SK-MEL-5 (cell line): ENCODE data around the gene PGBD4. TPM values are rescaled to one million over a fixed set of nuclear protein-coding genes. Genes with fewer than 3 reads are reported as not detected.
A peak's percentile ranks its signal among the peaks of the same experiment; 100 is the strongest.

ENCODE experiments used
- DNase-seq: peaks from one replicate; pipeline ENCODE4 v3.0.0-alpha.2; 2016; ENCODE audit warnings: low read depth, low spot score
- in situ Hi-C: cut with HindIII; loops from 2 replicates; pipeline ENCODE4 v1.10.0; 2016; ENCODE audit warnings: low sequenced_read_pairs, high pct_unique_total_duplicates, low pct_unique_long_range_greater_than_20kb
- polyA plus RNA-seq, 2 experiments: library from polyadenylated mRNA; depleted of rRNA; stranded (reverse); fragments of >200 nt; gene quantifications; 2 replicates each; pipeline ENCODE4 v1.2.3, GENCODE V29; 2015
- total RNA-seq: library from RNA; depleted of rRNA; stranded (reverse); fragments of >200 nt; shearing (Covaris generic); gene quantifications from 2 replicates; pipeline ENCODE4 v1.2.3, GENCODE V29; 2014; rRNA removed

The PGBD4 gene
- total RNA-seq, result 3.0 TPM in 2 replicates
- polyA plus RNA-seq (2015; cell fraction: cytosol; rRNA removed), result 1.3 and 2.1 TPM in 2 replicates
- 9.9 and 11.4 TPM in 2 replicates for polyA plus RNA-seq (2015; cell fraction: nucleus; rRNA removed)

- in situ Hi-C loops, result no loop called here
- peak; percentile 99 for DNase-seq
These were observed at the start of gene PGBD4, which contains the start of gene EMC7 for GRCh38 chr15:34101366-34102174. PGBD4 (plus strand) TSS chr15:34102083; CDS start chr15:34102532, 449 bp downstream. EMC7 (minus strand) TSS chr15:34101862; CDS start chr15:34101839, 23 bp downstream.

- in situ Hi-C loops, result no loop called here
These were observed 47.7 kb upstream of the PGBD4 start for GRCh38 chr15:34054081-34054707.

GRCh38 chr15:34055868-34056595, 45.9 kb upstream of the PGBD4 start:
- no peak for DNase-seq
- in situ Hi-C loops, result no loop called here

More at GRCh38 chr15:34054081-34054707, 47.7 kb upstream of the PGBD4 start:
- DNase-seq, result no peak

- in situ Hi-C loops, result no loop called here
- DNase-seq, result no peak
These were observed 45.0 kb upstream of the PGBD4 start for GRCh38 chr15:34056911-34057310.

- DNase-seq, result no peak
- in situ Hi-C loops, result no loop called here
These were observed 42.4 kb upstream of the PGBD4 start for GRCh38 chr15:34059476-34059875.

- in situ Hi-C loops, result no loop called here
- DNase-seq, result no peak
These were observed 41.9 kb upstream of the PGBD4 start for GRCh38 chr15:34059946-34060345.

- in situ Hi-C loops, result no loop called here
- no peak for DNase-seq
These were observed 37.4 kb upstream of the PGBD4 start for GRCh38 chr15:34064438-34064837.

GRCh38 chr15:34065261-34065660, 36.6 kb upstream of the PGBD4 start:
- no peak for DNase-seq
- in situ Hi-C loops, result no loop called here

- DNase-seq, result no peak
- in situ Hi-C loops, result no loop called here
These were observed 35.9 kb upstream of the PGBD4 start for GRCh38 chr15:34065941-34066340.

- in situ Hi-C loops, result no loop called here
- peak; percentile 11 for DNase-seq
These were observed 31.9 kb upstream of the PGBD4 start for GRCh38 chr15:34070003-34070402.

GRCh38 chr15:34076785-34077184, 25.1 kb upstream of the PGBD4 start:
- DNase-seq, result no peak
- in situ Hi-C loops, result no loop called here

- in situ Hi-C loops, result no loop called here
- DNase-seq, result no peak
These were observed 23.0 kb upstream of the PGBD4 start for GRCh38 chr15:34078900-34079299.

- DNase-seq, result no peak
- in situ Hi-C loops, result no loop called here
These were observed 22.0 kb upstream of the PGBD4 start for GRCh38 chr15:34079904-34080303.

- in situ Hi-C loops, result no loop called here
- no peak for DNase-seq
These were observed 17.8 kb upstream of the PGBD4 start for GRCh38 chr15:34084086-34084485.

- no peak for DNase-seq
- in situ Hi-C loops, result no loop called here
These were observed 16.1 kb upstream of the PGBD4 start for GRCh38 chr15:34085746-34086145.

- DNase-seq, result no peak
- in situ Hi-C loops, result no loop called here
These were observed 2.0 kb upstream of the PGBD4 start for GRCh38 chr15:34099914-34100313.

- in situ Hi-C loops, result no loop called here
- DNase-seq, result no peak
These were observed 467 bp downstream of the PGBD4 start for GRCh38 chr15:34102175-34102925.
